HG03558 (cell line): ENCODE data around the gene PTPA.
"Not testable (repeated sequence)": the region's sequence is repeated elsewhere in the genome, so short reads cannot be mapped to it uniquely, and the experiment has no call there.

Experiments used
- ATAC-seq: cut with Tn5 transposase; IDR thresholded peaks from one replicate; pipeline ENCODE4 v1.9.1; 2021; ENCODE audit warnings: moderate number of reproducible peaks; ENCODE audit not compliant: unreplicated experiment; ENCODE audit errors: extremely low read depth

The PTPA gene

GRCh38 chr9:129148463-129149204, 37.4 kb downstream of the PTPA start:
- no peak for ATAC-seq

- ATAC-seq, result no peak
Observed at GRCh38 chr9:129149442-129149841, 38.2 kb downstream of the PTPA start.

- ATAC-seq, result no peak
Observed at GRCh38 chr9:129150122-129150521, 38.9 kb downstream of the PTPA start.

DNA sequence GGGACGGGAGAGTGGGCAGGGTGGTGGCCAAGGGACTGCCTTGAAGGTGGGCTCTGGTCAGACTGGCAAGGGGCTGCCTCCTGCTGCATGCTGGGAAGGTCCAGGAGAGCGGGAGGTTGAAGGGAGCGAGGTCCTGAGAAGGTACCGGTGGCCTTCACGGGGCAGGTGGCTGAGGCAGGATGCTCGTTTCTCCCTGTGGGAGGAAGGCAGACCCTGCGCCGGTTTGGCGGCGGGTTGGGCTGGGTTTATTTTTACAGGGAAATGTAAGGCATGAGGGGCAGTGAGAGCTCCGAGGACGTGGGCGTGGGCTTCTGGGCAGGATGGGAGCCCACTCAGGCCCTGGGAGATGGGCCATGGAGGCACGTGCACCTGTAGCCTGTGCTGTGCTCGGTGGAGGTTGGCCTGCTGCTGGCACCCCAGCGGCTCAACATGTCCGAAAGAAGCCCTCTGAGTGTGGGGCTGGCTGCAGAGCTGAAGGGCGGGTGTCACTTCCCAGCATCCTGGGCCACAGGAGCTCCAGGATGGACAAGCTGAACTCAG, 39.5 kb downstream of the PTPA start:
- no peak for ATAC-seq

DNA sequence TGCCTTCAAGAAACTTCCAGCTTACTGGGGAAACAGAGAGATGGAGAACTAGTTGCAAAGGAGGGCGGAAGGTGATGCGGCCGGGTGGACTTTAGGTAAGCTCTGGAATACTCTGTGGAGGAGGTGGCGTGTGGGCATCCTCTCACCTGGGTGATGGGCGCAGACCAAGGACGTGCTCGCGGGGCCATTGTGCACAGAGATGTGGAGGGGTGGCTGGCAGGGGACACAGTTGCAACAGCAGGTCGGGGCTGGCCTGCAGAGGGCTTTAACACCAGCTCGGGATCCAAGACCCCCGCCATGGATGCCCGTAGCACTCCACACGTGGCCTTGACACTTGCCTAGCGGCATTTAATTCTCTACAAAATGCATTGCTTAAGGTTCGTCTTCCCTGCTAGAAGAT, 40.3 kb downstream of the PTPA start:
- ATAC-seq, result no peak

GRCh38 chr9:129154866-129155477, 43.8 kb downstream of the PTPA start:
- ATAC-seq, result no peak

DNA sequence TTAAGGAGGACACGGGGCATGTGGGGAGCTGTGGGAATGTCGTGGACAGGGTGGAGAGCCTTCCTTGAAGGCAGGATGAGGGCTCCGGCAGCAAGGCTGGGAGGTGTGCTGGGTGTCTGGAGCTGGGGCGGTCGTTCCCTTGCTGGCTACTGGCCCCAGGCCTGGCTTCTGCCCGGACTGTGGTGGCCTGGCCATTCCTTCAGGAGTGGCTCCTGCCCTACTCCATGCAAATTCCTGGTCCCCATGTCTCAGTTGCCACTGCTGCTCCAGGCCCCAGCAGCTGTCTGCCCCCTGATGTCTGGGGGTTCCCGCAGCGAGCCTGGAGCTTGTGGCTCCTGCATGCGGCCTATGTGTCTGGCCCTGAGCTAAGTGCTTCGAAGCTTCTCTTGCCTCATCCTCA, 44.9 kb downstream of the PTPA start:
- no peak for ATAC-seq

GRCh38 chr9:129160712-129161533, 49.7 kb downstream of the PTPA start:
- ATAC-seq, result no peak

DNA sequence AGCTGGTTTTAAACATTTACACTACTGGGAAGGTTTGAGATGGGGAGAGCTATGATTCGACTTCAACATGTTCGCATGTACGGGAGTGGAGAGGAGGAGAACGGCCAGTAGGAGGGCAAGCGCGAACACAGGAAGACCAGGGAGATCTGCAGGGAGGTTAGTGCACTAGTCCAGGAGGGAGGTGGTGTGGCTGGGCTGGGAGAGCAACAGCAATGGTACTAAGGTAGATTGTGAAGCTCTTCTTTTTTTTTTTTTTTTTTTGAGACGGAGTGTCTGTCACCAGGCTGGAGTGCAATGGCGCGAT, 50.3 kb downstream of the PTPA start:
- no peak for ATAC-seq

DNA sequence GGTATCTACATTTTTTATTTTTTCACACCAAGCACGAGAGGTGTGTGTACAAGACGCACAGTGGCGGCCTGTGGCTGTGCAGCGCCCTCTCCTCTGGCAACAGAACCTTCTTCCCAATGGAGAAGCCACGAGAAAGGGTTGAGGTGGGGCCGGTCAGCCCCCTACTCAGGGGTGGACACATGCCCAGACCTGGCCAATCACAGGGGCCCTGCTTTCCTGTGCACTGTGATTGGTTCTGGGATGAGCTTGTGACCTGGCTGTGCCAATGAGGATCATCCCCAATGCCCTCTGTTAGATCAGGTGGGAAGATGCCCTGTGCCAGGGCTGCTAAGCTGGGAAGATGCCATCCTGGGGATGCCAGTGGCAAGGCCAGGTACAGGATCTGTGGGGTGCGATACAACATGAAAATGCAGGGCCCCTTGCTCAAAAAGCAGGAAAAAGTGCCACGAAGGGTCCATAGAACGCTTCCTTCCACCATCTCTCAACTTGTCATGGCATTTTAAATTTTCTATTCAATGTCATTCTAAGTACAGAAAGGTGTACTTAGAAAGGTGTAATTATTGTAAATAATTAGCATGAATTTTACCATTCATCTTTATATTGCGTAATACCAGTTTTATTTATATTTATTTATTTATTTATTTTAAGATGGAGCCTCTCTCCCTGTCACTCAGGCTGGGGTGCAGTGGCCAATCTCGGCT, 51.4 kb downstream of the PTPA start:
- ATAC-seq, result no peak

GRCh38 chr9:129163198-129163670, 52.0 kb downstream of the PTPA start:
- not testable (repeated sequence) for ATAC-seq

GRCh38 chr9:129163753-129164152, 52.5 kb downstream of the PTPA start:
- ATAC-seq, result no peak

- no peak for ATAC-seq
Observed at GRCh38 chr9:129164246-129164930, 53.2 kb downstream of the PTPA start.

- no peak for ATAC-seq
Observed at GRCh38 chr9:129165198-129165597, 54.0 kb downstream of the PTPA start.

DNA sequence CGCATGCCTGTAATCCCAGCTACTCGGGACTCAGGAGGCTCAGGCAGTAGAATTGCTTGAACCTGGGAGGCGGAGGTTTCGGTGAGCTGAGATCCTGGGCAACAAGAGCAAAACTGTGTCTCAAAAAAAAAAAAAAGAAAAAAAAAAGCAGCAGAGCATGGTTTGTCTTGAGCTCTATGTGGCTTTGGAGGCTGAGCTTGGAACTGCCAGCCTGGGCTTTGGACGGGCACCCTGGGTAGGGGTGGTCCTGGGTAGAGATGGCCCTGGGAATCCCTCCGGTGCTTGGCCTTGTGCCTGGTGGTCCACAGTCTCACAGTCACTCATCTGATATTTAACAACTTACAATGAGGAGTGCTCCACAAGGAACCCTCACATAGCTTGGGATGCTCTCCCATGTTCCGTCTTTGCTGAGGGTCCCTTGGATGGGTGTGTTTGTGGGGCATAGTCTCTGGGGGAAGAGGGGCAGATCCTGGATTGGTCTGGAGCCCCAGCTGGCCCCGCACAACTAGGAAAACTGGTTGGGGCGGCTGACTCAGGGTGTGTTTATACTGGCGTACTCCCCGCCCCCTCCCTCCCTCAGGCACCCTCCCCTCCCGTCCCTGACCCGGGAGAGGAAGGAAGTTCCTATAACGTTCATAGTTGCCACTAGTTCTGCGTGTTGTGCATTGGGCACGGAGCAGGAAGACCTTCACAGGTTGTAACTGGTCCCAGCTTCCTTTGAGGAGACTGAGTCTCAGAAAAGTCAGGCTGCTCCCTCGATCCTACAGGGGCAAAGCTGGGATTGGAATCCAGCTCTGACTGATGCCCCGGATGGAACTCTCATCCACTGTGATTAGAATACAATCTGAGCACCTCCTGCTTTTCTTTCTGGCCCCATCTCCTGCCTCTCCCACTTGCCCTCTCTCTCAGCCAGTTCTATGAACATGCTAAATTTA, 55.7 kb downstream of the PTPA start:
- no peak for ATAC-seq

DNA sequence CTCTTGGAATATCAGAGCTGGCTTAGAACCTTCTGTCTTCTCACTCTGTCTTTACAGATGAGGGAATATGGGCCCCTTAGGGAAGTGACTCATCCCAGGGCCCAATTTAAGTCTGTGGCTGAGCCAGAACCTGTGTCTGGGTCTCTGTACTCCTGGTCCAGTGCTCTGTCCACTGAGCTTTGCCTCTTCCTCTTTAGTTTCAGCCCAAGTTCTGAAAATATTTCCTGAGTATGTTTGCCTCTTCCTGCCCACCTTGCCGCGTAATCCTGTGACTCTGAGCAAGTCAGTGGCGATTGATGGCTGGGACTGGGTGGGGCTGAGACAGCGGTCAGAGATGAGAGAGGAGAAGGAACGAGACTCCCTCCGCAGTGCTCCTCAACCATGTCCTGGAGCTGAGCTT, 59.0 kb downstream of the PTPA start:
- ATAC-seq, result no peak

GRCh38 chr9:129171993-129172751, 61.0 kb downstream of the PTPA start:
- no peak for ATAC-seq

DNA sequence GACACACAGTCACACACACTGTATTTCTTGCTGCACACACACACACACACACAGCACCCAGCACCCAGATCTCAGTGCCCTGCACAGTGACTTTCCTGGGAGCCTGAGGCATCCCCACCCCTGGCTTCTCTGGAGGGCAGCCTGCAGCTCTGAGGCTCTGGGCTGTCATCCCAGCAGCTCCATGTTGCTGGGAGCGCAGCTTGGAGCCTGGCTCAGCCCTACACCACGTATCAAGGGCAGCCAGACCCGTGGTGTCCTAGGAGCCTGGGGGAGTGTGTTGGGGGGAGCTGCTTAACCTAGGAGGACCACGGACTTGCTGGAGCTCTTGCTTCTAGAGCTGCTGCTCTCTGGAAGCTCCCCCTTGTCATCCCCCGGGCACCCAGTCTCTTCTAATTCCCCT, 61.6 kb downstream of the PTPA start:
- no peak for ATAC-seq
